H9 (cell line): ENCODE measurements around the gene DPM3. TPM values are rescaled to one million over a fixed set of nuclear protein-coding genes. Genes with fewer than 3 reads are reported as not detected.

ENCODE experiments used
- DNase-seq: peaks from one replicate; pipeline ENCODE4 v3.0.0-alpha.2; 2017
- H2AFZ ChIP-seq: one replicate; pipeline ENCODE4 v1.6.1; 2013; ENCODE audit warnings: mild to moderate bottlenecking, low read length, control low read depth, moderate library complexity
- H2AK5ac ChIP-seq: 2 replicates; pipeline ENCODE4 v1.6.1; 2013; ENCODE audit warnings: low read length, control low read depth, mixed read lengths; ENCODE audit not compliant: insufficient read length
- H2BK120ac ChIP-seq: one replicate; pipeline ENCODE4 v1.6.1; 2013; ENCODE audit warnings: low read depth, mild to moderate bottlenecking, low read length, control low read depth, inconsistent platforms; ENCODE audit not compliant: poor library complexity, severe bottlenecking
- H2BK12ac ChIP-seq: 2 replicates; pipeline ENCODE4 v1.6.1; 2013; ENCODE audit warnings: low read length, control low read depth, mixed read lengths, low read depth; ENCODE audit not compliant: insufficient read length
- H2BK15ac ChIP-seq: 2 replicates; pipeline ENCODE4 v1.6.1; 2013; ENCODE audit warnings: low read depth, low read length, control low read depth
- H2BK20ac ChIP-seq: one replicate; pipeline ENCODE4 v1.6.1; 2013; ENCODE audit warnings: low read depth, mild to moderate bottlenecking, low read length, control low read depth, inconsistent platforms; ENCODE audit not compliant: poor library complexity, severe bottlenecking
- H2BK5ac ChIP-seq: 2 replicates; pipeline ENCODE4 v1.6.1; 2013; ENCODE audit warnings: low read length, control low read depth, mixed read lengths; ENCODE audit not compliant: insufficient read length
- H3K14ac ChIP-seq: 2 replicates; pipeline ENCODE4 v1.6.1; 2013; ENCODE audit warnings: low read length, control low read depth; ENCODE audit not compliant: insufficient read depth
- H3K18ac ChIP-seq: 2 replicates; pipeline ENCODE4 v1.6.1; 2013; ENCODE audit warnings: low read depth, mild to moderate bottlenecking, mixed read lengths, low read length, control low read depth; ENCODE audit not compliant: insufficient read length
- H3K23ac ChIP-seq: 2 replicates; pipeline ENCODE4 v1.6.1; 2013; ENCODE audit warnings: low read length, control low read depth, mixed read lengths, low read depth; ENCODE audit not compliant: insufficient read length
- H3K23me2 ChIP-seq: 2 replicates; pipeline ENCODE4 v1.6.1; 2013; ENCODE audit warnings: low read depth, mild to moderate bottlenecking, mixed read lengths, low read length, control low read depth; ENCODE audit not compliant: insufficient read length, poor library complexity, severe bottlenecking
- H3K27ac ChIP-seq: 2 replicates; pipeline ENCODE4 v1.5.1; 2013; ENCODE audit warnings: low read length, control low read depth, mixed read lengths, low read depth; ENCODE audit not compliant: insufficient read length
- H3K27me3 ChIP-seq: 2 replicates; pipeline ENCODE4 v1.6.1; 2013; ENCODE audit warnings: low read length, control low read depth, inconsistent platforms; ENCODE audit not compliant: insufficient read depth
- H3K4ac ChIP-seq: 2 replicates; pipeline ENCODE4 v1.6.1; 2013; ENCODE audit warnings: low read depth, mild to moderate bottlenecking, control low read depth, inconsistent platforms, low read length, moderate library complexity
- H3K4me1 ChIP-seq: 2 replicates; pipeline ENCODE4 v1.6.1; 2013; ENCODE audit warnings: low read length, control low read depth, inconsistent platforms; ENCODE audit not compliant: insufficient read depth
- H3K4me2 ChIP-seq: 2 replicates; pipeline ENCODE4 v1.6.1; 2013; ENCODE audit warnings: low read length, control low read depth, mixed read lengths; ENCODE audit not compliant: insufficient read length, insufficient read depth
- H3K56ac ChIP-seq: 2 replicates; pipeline ENCODE4 v1.6.1; 2013; ENCODE audit warnings: low read depth, mild to moderate bottlenecking, mixed read lengths, low read length, control low read depth; ENCODE audit not compliant: insufficient read length
- H3K79me1 ChIP-seq: 2 replicates; pipeline ENCODE4 v1.6.1; 2013; ENCODE audit warnings: low read depth, mild to moderate bottlenecking, moderate library complexity, low read length, control low read depth, inconsistent platforms; ENCODE audit not compliant: insufficient read depth, poor library complexity, severe bottlenecking
- H3K79me2 ChIP-seq: 2 replicates; pipeline ENCODE4 v1.6.1; 2013; ENCODE audit warnings: low read length, control low read depth, inconsistent platforms; ENCODE audit not compliant: insufficient read depth
- H3K9ac ChIP-seq: 2 replicates; pipeline ENCODE4 v1.6.1; 2013; ENCODE audit warnings: low read length, control low read depth, mixed read lengths; ENCODE audit not compliant: insufficient read length; ENCODE audit errors: extremely low read depth
- H3K9me3 ChIP-seq: one replicate; pipeline ENCODE4 v1.6.1; 2013; ENCODE audit warnings: low read depth, low read length, inconsistent platforms; ENCODE audit not compliant: control insufficient read depth
- H3T11ph ChIP-seq: one replicate; pipeline ENCODE4 v1.6.1; 2013; ENCODE audit warnings: mild to moderate bottlenecking, low read length, control low read depth, inconsistent platforms
- H4K20me1 ChIP-seq: one replicate; pipeline ENCODE4 v1.6.1; 2013; ENCODE audit not compliant: control insufficient read depth, insufficient read length, insufficient read depth
- H4K5ac ChIP-seq: 2 replicates; pipeline ENCODE4 v1.6.1; 2013; ENCODE audit warnings: low read depth, mild to moderate bottlenecking, mixed read lengths, low read length, control low read depth; ENCODE audit not compliant: insufficient read length
- H4K8ac ChIP-seq: replicated peaks from 2 replicates; pipeline ENCODE4 v1.6.1; 2013; ENCODE audit warnings: low read length, control low read depth, mixed read lengths, low read depth; ENCODE audit not compliant: insufficient read length
- H4K91ac ChIP-seq: 2 replicates; pipeline ENCODE4 v1.6.1; 2013; ENCODE audit warnings: low read depth, mild to moderate bottlenecking, moderate library complexity, mixed read lengths, low read length, control low read depth; ENCODE audit not compliant: insufficient read length
- H3K27ac Mint-ChIP-seq, 3 experiments: 2 replicates in 2 of 3; 3 replicates in 1 of 3; pipeline ENCODE4 v1.8.0; 2020 to 2021; ENCODE audit warnings: mixed read lengths in 3 of 3, mild to moderate bottlenecking in 1 of 3, moderate library complexity in 1 of 3
- H3K27me3 Mint-ChIP-seq: 2 replicates; pipeline ENCODE4 v1.8.0; 2021; ENCODE audit warnings: low read depth, mild to moderate bottlenecking, moderate library complexity, mixed read lengths
- H3K36me3 Mint-ChIP-seq, 3 experiments: 2 replicates in 2 of 3; 3 replicates in 1 of 3; pipeline ENCODE4 v1.8.0; 2020 to 2021; ENCODE audit warnings: low read depth in 3 of 3, mixed read lengths in 3 of 3; ENCODE audit not compliant: insufficient read depth in 1 of 3
- H3K4me1 Mint-ChIP-seq, 2 experiments: 2 replicates each; pipeline ENCODE4 v1.8.0; 2020; ENCODE audit warnings: mixed read lengths in 2 of 2
- H3K4me3 Mint-ChIP-seq, 2 experiments: 2 replicates in 1 of 2; 3 replicates in 1 of 2; pipeline ENCODE4 v1.8.0; 2020 to 2021; ENCODE audit warnings: mild to moderate bottlenecking in 2 of 2, mixed read lengths in 2 of 2, moderate library complexity in 1 of 2
- H3K9me3 Mint-ChIP-seq, 2 experiments: 2 replicates in 1 of 2; 3 replicates in 1 of 2; pipeline ENCODE4 v1.8.0; 2020; ENCODE audit warnings: mild to moderate bottlenecking in 2 of 2, mixed read lengths in 2 of 2, moderate library complexity in 1 of 2
- WGBS: extraction: QIAGEN DNeasy Blood & Tissue Kit; methylation state at CpG from one replicate; pipeline ENCODE4 v1.1.7; 2013; ENCODE audit warnings: missing lambda C conversion rate, low lambda C conversion rate, mixed read lengths; ENCODE audit not compliant: insufficient read length; ENCODE audit errors: extremely low coverage; 5-methylcytosine and 5-hydroxymethylcytosine counted together
- total RNA-seq: library from RNA; stranded (reverse); gene quantifications from 2 replicates; pipeline ENCODE4 v1.2.1, GENCODE V29; 2021
- TF ChIP-seq, protein P1 (sequence below): fragments of 200-600 bp; sonication (generic); conservative IDR thresholded peaks from 3 replicates; pipeline ENCODE4 v1.8.0; 2021; ENCODE audit warnings: antibody characterized with exemption, mild to moderate bottlenecking

Gene DPM3
- total RNA-seq, 1 experiment from 2014 or later = 48.5 TPM

DNA sequence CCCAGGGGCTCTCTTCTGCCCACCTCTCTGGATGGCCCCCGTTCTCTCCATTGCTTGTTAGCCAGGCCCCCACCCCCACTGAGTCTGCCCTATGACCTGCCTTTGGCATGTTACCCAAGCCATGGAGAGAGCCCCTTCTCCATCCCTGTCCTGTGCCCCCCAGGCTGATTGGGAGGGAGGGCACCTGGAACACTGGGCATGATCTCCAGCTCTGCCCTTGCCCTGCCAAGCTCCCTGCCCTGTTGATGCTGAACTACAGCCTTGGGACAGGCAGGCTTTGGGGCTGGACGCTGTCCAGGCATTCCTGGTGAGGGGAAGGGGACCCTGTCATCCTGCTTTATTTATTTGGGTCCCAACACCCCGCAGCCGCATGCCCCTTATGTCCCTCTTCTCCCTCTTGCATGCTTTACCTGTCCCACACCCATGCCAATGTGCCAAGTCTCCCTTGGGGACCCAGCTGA is 44.0 kb upstream of the DPM3 start:
- Histone ChIP-seq H4K91ac (no peak overlapping the region), H2BK5ac (no peak overlapping the region), H2AK5ac (no peak overlapping the region), H3T11ph (no peak overlapping the region), H2BK15ac (no peak overlapping the region), H3K9ac (no peak overlapping the region), H4K20me1 (no peaks in the 10 kb centered on the region), H2BK12ac (no peak overlapping the region), H2AFZ (no peak overlapping the region), H3K27me3 (no peaks in the 10 kb centered on the region), H2BK20ac (no peak overlapping the region), H4K8ac (no peak overlapping the region), H3K23me2 (no peaks in the 10 kb centered on the region), H3K27ac (no peak overlapping the region), H3K4me1 (peaks cover 3% of the 10 kb centered on the region), H4K5ac (no peak overlapping the region), H2BK120ac (no peak overlapping the region), H3K4me2 (no peak overlapping the region), H3K23ac (no peak overlapping the region), H3K79me2 (no peaks in the 10 kb centered on the region), H3K4ac (no peak overlapping the region), H3K56ac (no peak overlapping the region), H3K18ac (no peak overlapping the region), H3K9me3 (no peaks in the 10 kb centered on the region), H3K14ac (no peak overlapping the region), H3K79me1 (no peaks in the 10 kb centered on the region)
- H3K36me3 Mint-ChIP-seq = peaks cover 19 to 41% (median 37%) of the 10 kb centered on the region in 3 experiments; a peak in 6 of 7 replicates
- no CpG with 5 or more reads among the region's 4 CpGs for WGBS
- no peak overlapping the region; a peak in 2 of 7 replicates for H3K27ac Mint-ChIP-seq
- H3K4me3 Mint-ChIP-seq = no peak overlapping the region
- DNase-seq = no peak
- H3K27me3 Mint-ChIP-seq = peaks cover 1% of the 10 kb centered on the region; the same call in 1 of the 2 replicates
- H3K4me1 Mint-ChIP-seq = peaks cover 17 to 31% of the 10 kb centered on the region in 2 experiments
- H3K9me3 Mint-ChIP-seq = peaks cover 0 to 2% of the 10 kb centered on the region in 2 experiments; a peak in 1 of 5 replicates
- TF ChIP-seq, protein P1, sequence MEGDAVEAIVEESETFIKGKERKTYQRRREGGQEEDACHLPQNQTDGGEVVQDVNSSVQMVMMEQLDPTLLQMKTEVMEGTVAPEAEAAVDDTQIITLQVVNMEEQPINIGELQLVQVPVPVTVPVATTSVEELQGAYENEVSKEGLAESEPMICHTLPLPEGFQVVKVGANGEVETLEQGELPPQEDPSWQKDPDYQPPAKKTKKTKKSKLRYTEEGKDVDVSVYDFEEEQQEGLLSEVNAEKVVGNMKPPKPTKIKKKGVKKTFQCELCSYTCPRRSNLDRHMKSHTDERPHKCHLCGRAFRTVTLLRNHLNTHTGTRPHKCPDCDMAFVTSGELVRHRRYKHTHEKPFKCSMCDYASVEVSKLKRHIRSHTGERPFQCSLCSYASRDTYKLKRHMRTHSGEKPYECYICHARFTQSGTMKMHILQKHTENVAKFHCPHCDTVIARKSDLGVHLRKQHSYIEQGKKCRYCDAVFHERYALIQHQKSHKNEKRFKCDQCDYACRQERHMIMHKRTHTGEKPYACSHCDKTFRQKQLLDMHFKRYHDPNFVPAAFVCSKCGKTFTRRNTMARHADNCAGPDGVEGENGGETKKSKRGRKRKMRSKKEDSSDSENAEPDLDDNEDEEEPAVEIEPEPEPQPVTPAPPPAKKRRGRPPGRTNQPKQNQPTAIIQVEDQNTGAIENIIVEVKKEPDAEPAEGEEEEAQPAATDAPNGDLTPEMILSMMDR = no peak
